Nephron (organoid): ENCODE data around the gene SMCO2.

Experiments used
- H3K27ac Mint-ChIP-seq, 3 experiments: 2 replicates each; pipeline ENCODE4 v1.8.0; 2020; ENCODE audit warnings: mixed read lengths in 3 of 3, mild to moderate bottlenecking in 2 of 3, moderate library complexity in 1 of 3
- H3K27me3 Mint-ChIP-seq: 2 replicates; pipeline ENCODE4 v1.8.0; 2021; ENCODE audit warnings: low read depth, mild to moderate bottlenecking, moderate library complexity, mixed read lengths
- H3K36me3 Mint-ChIP-seq: 2 replicates; pipeline ENCODE4 v1.8.0; 2020; ENCODE audit warnings: low read depth, mixed read lengths
- H3K4me1 Mint-ChIP-seq: 2 replicates; pipeline ENCODE4 v1.8.0; 2020; ENCODE audit warnings: mixed read lengths
- H3K4me3 Mint-ChIP-seq, 3 experiments: 2 replicates each; pipeline ENCODE4 v1.8.0; 2020; ENCODE audit warnings: mild to moderate bottlenecking in 3 of 3, mixed read lengths in 3 of 3, moderate library complexity in 2 of 3
- H3K9me3 Mint-ChIP-seq: 2 replicates; pipeline ENCODE4 v1.8.0; 2020; ENCODE audit warnings: mixed read lengths
- CTCF ChIP-seq, 3 experiments: fragments of 200-600 bp; sonication (generic); IDR thresholded peaks; one replicate each; pipeline ENCODE4 v1.5.0; 2021; ENCODE audit warnings: antibody characterized with exemption in 3 of 3; ENCODE audit not compliant: unreplicated experiment in 3 of 3

SMCO2 gene

GRCh38 chr12:27523642-27524493 is 77.3 kb downstream of the SMCO2 start, which contains the start of gene PPFIBP1:
TSS of gene PPFIBP1 (plus strand) at chr12:27524206. CDS start at chr12:27633397, 109,191 bp downstream.
- Mint-ChIP-seq H3K36me3 (no peaks in the 10 kb centered on the region), H3K27ac (peak within 1 kb of the TSS; percentile 85 to 89 (median 88)), H3K27me3 (no peaks in the 10 kb centered on the region), H3K4me3 (peak within 1 kb of the TSS; percentile 86 to 93 (median 92)), H3K9me3 (no peaks in the 10 kb centered on the region), H3K4me1 (peaks cover 65% of the 10 kb centered on the region)
- peak in 1 of 3 experiments; percentile 11 for TF ChIP-seq CTCF (IDR thresholded peaks at IDR 0.05; ENCODE audit: unreplicated experiment in 3 of 3)

GRCh38 chr12:27524494-27524835 is 77.9 kb downstream of the SMCO2 start:
- Mint-ChIP-seq H3K27me3 (no peaks in the 10 kb centered on the region), H3K27ac (peak overlapping the region; percentile 85 to 89 (median 88)), H3K36me3 (no peaks in the 10 kb centered on the region), H3K9me3 (no peaks in the 10 kb centered on the region), H3K4me1 (peaks cover 64% of the 10 kb centered on the region), H3K4me3 (peak overlapping the region; percentile 86 to 93 (median 92))
- no peak for TF ChIP-seq CTCF (IDR thresholded peaks at IDR 0.05; ENCODE audit: unreplicated experiment in 3 of 3)

- H3K36me3 Mint-ChIP-seq, result no peaks in the 10 kb centered on the region
- TF ChIP-seq CTCF (IDR thresholded peaks at IDR 0.05; ENCODE audit: unreplicated experiment in 3 of 3), result peak in 1 of 3 experiments; percentile 9
- no peaks in the 10 kb centered on the region for H3K9me3 Mint-ChIP-seq
- no peaks in the 10 kb centered on the region for H3K27me3 Mint-ChIP-seq
- peaks cover 61% of the 10 kb centered on the region for H3K4me1 Mint-ChIP-seq
- H3K4me3 Mint-ChIP-seq, result peak overlapping the region; percentile 86 to 93 (median 92)
- peak overlapping the region; percentile 85 to 89 (median 88) for H3K27ac Mint-ChIP-seq
These were observed 78.6 kb downstream of the SMCO2 start for GRCh38 chr12:27524839-27525753.

GRCh38 chr12:27527512-27527911 is 81.0 kb downstream of the SMCO2 start:
- Mint-ChIP-seq H3K4me3 (peak overlapping the region; percentile 47 to 56 (median 55)), H3K27me3 (no peaks in the 10 kb centered on the region), H3K27ac (no peak overlapping the region), H3K9me3 (no peaks in the 10 kb centered on the region), H3K36me3 (no peaks in the 10 kb centered on the region), H3K4me1 (peaks cover 51% of the 10 kb centered on the region)
- TF ChIP-seq CTCF (IDR thresholded peaks at IDR 0.05; ENCODE audit: unreplicated experiment in 3 of 3), result no peak

- Mint-ChIP-seq H3K9me3 (peaks cover 2% of the 10 kb centered on the region), H3K4me3 (peak overlapping the region in 2 of 3 experiments; percentile 11 to 23), H3K27me3 (no peaks in the 10 kb centered on the region), H3K4me1 (peaks cover 46% of the 10 kb centered on the region), H3K27ac (peak overlapping the region; percentile 26 to 61 (median 54)), H3K36me3 (peaks cover 5% of the 10 kb centered on the region)
- TF ChIP-seq CTCF (IDR thresholded peaks at IDR 0.05; ENCODE audit: unreplicated experiment in 3 of 3), result no peak
These were observed 82.3 kb downstream of the SMCO2 start for GRCh38 chr12:27528788-27529187.
